Liver (tissue), 9 donors: ENCODE measurements around the gene SHOC1. TPM values are rescaled to one million over a fixed set of nuclear protein-coding genes. Genes with fewer than 3 reads are reported as not detected.

Experiments used
- DNase-seq: peaks from one replicate; pipeline ENCODE4 v3.0.0-alpha.2; 2017; ENCODE audit warnings: low spot score
- H3K27ac ChIP-seq, 2 donors: one replicate each; pipeline ENCODE4 v1.7.0; 2013; ENCODE audit warnings: inconsistent platforms in 2 of 2, low read length in 2 of 2, control low read depth in 1 of 2, low read depth in 1 of 2, mild to moderate bottlenecking in 1 of 2
- H3K27me3 ChIP-seq, 4 donors: one replicate each; pipeline versions ENCODE4 v1.6.1 to v1.7.0; 2013; ENCODE audit warnings: low read length in 3 of 4, inconsistent platforms in 1 of 4, mild to moderate bottlenecking in 1 of 4, moderate library complexity in 1 of 4; ENCODE audit not compliant: control insufficient read depth in 4 of 4, insufficient read depth in 4 of 4
- H3K36me3 ChIP-seq, 4 donors: one replicate each; pipeline versions ENCODE4 v1.6.1 to v1.7.0; 2013; ENCODE audit warnings: low read length in 3 of 4, mild to moderate bottlenecking in 3 of 4, low read depth in 1 of 4, moderate library complexity in 1 of 4; ENCODE audit not compliant: control insufficient read depth in 4 of 4, insufficient read depth in 3 of 4
- H3K4me1 ChIP-seq, 4 donors: one replicate each; pipeline versions ENCODE4 v1.6.1 to v1.7.0; 2013; ENCODE audit warnings: low read length in 3 of 4, mild to moderate bottlenecking in 3 of 4, moderate library complexity in 1 of 4; ENCODE audit not compliant: control insufficient read depth in 4 of 4, insufficient read depth in 4 of 4
- H3K4me3 ChIP-seq, 3 donors: one replicate each; pipeline versions ENCODE4 v1.6.1 to v1.7.0; 2013; ENCODE audit warnings: low read length in 3 of 3, control low read depth in 1 of 3, low read depth in 1 of 3, mild to moderate bottlenecking in 1 of 3
- H3K9ac ChIP-seq, 2 donors: one replicate each; pipeline ENCODE4 v1.7.0; 2013; ENCODE audit warnings: low read length in 2 of 2, mild to moderate bottlenecking in 2 of 2, moderate library complexity in 2 of 2, control low read depth in 1 of 2, low read depth in 1 of 2
- H3K9me3 ChIP-seq, 4 donors: one replicate each; pipeline versions ENCODE4 v1.6.1 to v1.7.0; 2013; ENCODE audit warnings: low read length in 3 of 4; ENCODE audit not compliant: control insufficient read depth in 4 of 4
- ATF3 ChIP-seq: IDR thresholded peaks from 2 replicates; pipeline ENCODE4 v1.6.1; 2016; ENCODE audit warnings: antibody characterized with exemption
- CTCF ChIP-seq: fragments of 150-350 bp; IDR thresholded peaks from 2 replicates; pipeline ENCODE4 v1.5.1; 2017; ENCODE audit warnings: improper control_type of control experiment, low read depth, low read length; ENCODE audit not compliant: missing input control
- EGR1 ChIP-seq, 2 donors: IDR thresholded peaks; 2 replicates each; pipeline ENCODE4 v1.6.1; 2016 to 2018; ENCODE audit warnings: antibody characterized with exemption in 2 of 2, low read depth in 2 of 2
- FOXA1 ChIP-seq: IDR thresholded peaks from 2 replicates; pipeline ENCODE4 v1.6.1; 2016; ENCODE audit warnings: antibody characterized with exemption
- FOXA2 ChIP-seq: IDR thresholded peaks from 2 replicates; pipeline ENCODE4 v1.6.1; 2016; ENCODE audit warnings: antibody characterized with exemption
- GABPA ChIP-seq, 2 donors: IDR thresholded peaks in 1 of 2; conservative IDR thresholded peaks in 1 of 2; 2 replicates each; pipeline ENCODE4 v1.6.1; 2016; ENCODE audit warnings: antibody characterized with exemption in 2 of 2, mild to moderate bottlenecking in 1 of 2, moderate library complexity in 1 of 2
- HNF4A ChIP-seq, 2 donors: conservative IDR thresholded peaks; 2 replicates each; pipeline ENCODE4 v1.6.1; 2016; ENCODE audit warnings: antibody characterized with exemption in 2 of 2, mild to moderate bottlenecking in 2 of 2
- JUND ChIP-seq, 2 donors: IDR thresholded peaks; 2 replicates each; pipeline ENCODE4 v1.6.1; 2016; ENCODE audit warnings: antibody characterized with exemption in 2 of 2
- MAX ChIP-seq: IDR thresholded peaks from 2 replicates; pipeline ENCODE4 v1.6.1; 2016; ENCODE audit warnings: antibody characterized with exemption
- NR2F2 ChIP-seq: IDR thresholded peaks from 2 replicates; pipeline ENCODE4 v1.6.1; 2016; ENCODE audit warnings: antibody characterized with exemption
- RAD21 ChIP-seq, 2 donors: IDR thresholded peaks; 2 replicates each; pipeline ENCODE4 v1.6.1; 2016; ENCODE audit warnings: antibody characterized with exemption in 2 of 2, mild to moderate bottlenecking in 2 of 2
- REST ChIP-seq: IDR thresholded peaks from 2 replicates; pipeline ENCODE4 v1.6.1; 2016; ENCODE audit warnings: antibody characterized with exemption, mild to moderate bottlenecking
- RXRA ChIP-seq, 2 donors: IDR thresholded peaks; 2 replicates each; pipeline ENCODE4 v1.6.1; 2017 to 2018; ENCODE audit warnings: antibody characterized with exemption in 2 of 2, mild to moderate bottlenecking in 1 of 2
- TAF1 ChIP-seq: conservative IDR thresholded peaks from 2 replicates; pipeline ENCODE4 v1.6.1; 2016; ENCODE audit warnings: antibody characterized with exemption, mild to moderate bottlenecking
- YY1 ChIP-seq: IDR thresholded peaks from 2 replicates; pipeline ENCODE4 v1.6.1; 2016; ENCODE audit warnings: antibody characterized with exemption, mild to moderate bottlenecking
- WGBS: extraction: QIAGEN DNeasy Blood & Tissue Kit; methylation state at CpG from one replicate; pipeline ENCODE4 v1.1.7; 2013; 5-methylcytosine and 5-hydroxymethylcytosine counted together
- polyA plus RNA-seq, 2 donors: library from polyadenylated mRNA; stranded (reverse) in 1 of 2; unstranded in 1 of 2; fragments of 200-250 nt in 1 of 2; fragments of >200 nt in 1 of 2; fragmentation: Nextera tagmentation in 1 of 2; extraction: Ambion mirVana in 1 of 2; gene quantifications; one replicate each; pipeline versions ENCODE4 v1.2.1 to v1.2.3, GENCODE V29; 2013 to 2015
- total RNA-seq, 2 donors: library from RNA; depleted of rRNA; stranded (reverse); fragments of >200 nt; gene quantifications; one replicate each; pipeline ENCODE4 v1.2.3, GENCODE V29; 2014
- donor health status: healthy.
- donor health status: healthy.
- donor health status: healthy.
- donor health status: healthy.
- donor health status: healthy.

Gene SHOC1
- total and polyA plus RNA-seq, 4 donors = 0.13 TPM; not detected in 3

GRCh38 chr9:111804636-111805035 lies 9.9 kb upstream of the SHOC1 start (continued):
- no peak for TF ChIP-seq CTCF
- TF ChIP-seq JUND (IDR thresholded peaks at IDR 0.05) = no peak
- no peak for TF ChIP-seq EGR1 (IDR thresholded peaks at IDR 0.05; ENCODE audit: low read depth in 2 of 2)
- TF ChIP-seq RAD21 (IDR thresholded peaks at IDR 0.05) = no peak
- TF ChIP-seq MAX = no peak
- TF ChIP-seq YY1 = no peak

GRCh38 chr9:111803924-111804323 lies 9.2 kb upstream of the SHOC1 start:
- H3K27me3 ChIP-seq = no peaks in the 10 kb centered on the region
- H3K4me1 ChIP-seq = no peaks in the 10 kb centered on the region
- DNase-seq = no peak
- H3K4me3 ChIP-seq = no peak overlapping the region
- TF ChIP-seq FOXA1 = no peak
- TF ChIP-seq TAF1 = no peak
- TF ChIP-seq REST = no peak
- no peak for TF ChIP-seq RAD21 (IDR thresholded peaks at IDR 0.05)
- no peak for TF ChIP-seq EGR1 (IDR thresholded peaks at IDR 0.05; ENCODE audit: low read depth in 2 of 2)
- no peak for TF ChIP-seq HNF4A (conservative IDR thresholded peaks at IDR 0.05)
- no peak for TF ChIP-seq RXRA (IDR thresholded peaks at IDR 0.05)
- no peak for TF ChIP-seq FOXA2
- no peak for TF ChIP-seq GABPA (IDR thresholded peaks at IDR 0.05 in 1 of 2, conservative IDR thresholded peaks at IDR 0.05 in 1 of 2)
- no peak for TF ChIP-seq YY1
- H3K36me3 ChIP-seq = no peaks in the 10 kb centered on the region
- no peak overlapping the region for H3K27ac ChIP-seq
- no peaks in the 10 kb centered on the region for H3K9me3 ChIP-seq
- 86% methylated on average over 3 of the region's 3 CpGs for WGBS
- H3K9ac ChIP-seq = no peak overlapping the region

GRCh38 chr9:111799915-111800526 lies 5.3 kb upstream of the SHOC1 start:
- H3K9ac ChIP-seq = no peak overlapping the region
- H3K27me3 ChIP-seq = no peaks in the 10 kb centered on the region
- H3K4me3 ChIP-seq = no peak overlapping the region
- no peaks in the 10 kb centered on the region for H3K36me3 ChIP-seq
- no peaks in the 10 kb centered on the region for H3K4me1 ChIP-seq
- H3K27ac ChIP-seq = no peak overlapping the region
- 95% methylated on average over 1 of the region's 1 CpG for WGBS
- no peak for DNase-seq
- H3K9me3 ChIP-seq = no peaks in the 10 kb centered on the region
- TF ChIP-seq FOXA1 = no peak
- TF ChIP-seq TAF1 = no peak
- TF ChIP-seq RXRA (IDR thresholded peaks at IDR 0.05) = no peak
- no peak for TF ChIP-seq MAX
- no peak for TF ChIP-seq JUND (IDR thresholded peaks at IDR 0.05)
- TF ChIP-seq RAD21 (IDR thresholded peaks at IDR 0.05) = no peak
- no peak for TF ChIP-seq EGR1 (IDR thresholded peaks at IDR 0.05; ENCODE audit: low read depth in 2 of 2)
- no peak for TF ChIP-seq FOXA2
- TF ChIP-seq REST = no peak
- TF ChIP-seq GABPA (IDR thresholded peaks at IDR 0.05 in 1 of 2, conservative IDR thresholded peaks at IDR 0.05 in 1 of 2) = no peak
- TF ChIP-seq ATF3 = no peak
- TF ChIP-seq NR2F2 = no peak
